Measurements from ENCODE around the gene PDZK1.
"Not testable (repeated sequence)": the region's sequence is repeated elsewhere in the genome, so short reads cannot be mapped to it uniquely, and the experiment has no call there.

PDZK1 gene

DNA sequence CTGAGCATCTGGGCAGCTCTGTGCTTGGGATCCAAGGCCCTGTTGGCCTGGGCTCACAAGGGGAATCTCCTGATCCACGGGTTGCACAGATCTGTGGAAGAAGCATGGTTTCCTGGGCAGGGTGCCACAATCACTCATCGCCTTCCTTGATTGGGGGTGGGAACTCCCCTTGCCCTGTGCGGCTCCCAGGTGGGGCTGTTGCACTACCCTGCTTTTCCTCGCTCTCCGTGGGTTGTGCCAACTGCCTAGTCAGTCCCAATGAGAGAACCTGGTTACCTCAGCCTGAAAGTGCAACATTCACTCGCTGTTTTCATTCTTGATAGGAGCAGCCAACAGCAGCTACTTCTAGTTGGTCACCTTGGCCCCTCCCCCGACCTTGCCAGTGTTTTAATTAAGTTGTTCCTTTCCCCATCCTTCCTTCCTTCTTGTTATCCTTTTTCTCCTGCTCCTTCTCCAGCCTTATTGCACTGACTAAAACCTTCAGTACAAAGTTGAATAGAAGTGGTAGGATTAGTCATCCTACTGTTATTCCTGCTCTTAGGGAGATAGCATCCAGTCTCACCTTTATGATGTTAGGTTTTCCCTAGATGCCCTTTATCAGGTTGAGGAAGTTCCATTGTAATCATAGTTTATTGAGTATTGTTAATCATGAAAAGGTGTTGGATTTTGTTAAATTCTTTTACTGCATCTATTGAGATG, 50.8 kb downstream of the PDZK1 start:
- not testable (repeated sequence) for DNase-seq (ENCODE audit: low read depth)

DNA sequence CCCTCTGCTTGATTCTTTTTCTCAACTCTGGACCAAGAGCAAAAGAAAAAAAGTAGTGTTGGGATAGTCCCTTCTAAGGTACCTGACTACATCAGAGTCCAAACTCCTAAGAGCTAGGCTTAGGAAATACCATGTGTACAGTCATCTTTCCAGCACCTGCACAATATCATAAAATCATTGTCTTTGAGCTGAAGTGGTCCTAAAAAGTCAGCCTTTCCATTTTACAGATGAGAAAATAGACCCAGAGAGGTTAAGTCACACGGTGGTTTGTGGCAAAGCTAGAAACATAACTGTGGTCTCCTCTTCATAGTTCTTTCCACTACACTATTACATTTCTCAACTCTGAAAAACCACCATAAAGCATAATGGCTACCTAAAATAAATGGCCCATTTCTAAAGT, 63.2 kb downstream of the PDZK1 start:
- not testable (repeated sequence) for DNase-seq (ENCODE audit: low read depth)

DNA sequence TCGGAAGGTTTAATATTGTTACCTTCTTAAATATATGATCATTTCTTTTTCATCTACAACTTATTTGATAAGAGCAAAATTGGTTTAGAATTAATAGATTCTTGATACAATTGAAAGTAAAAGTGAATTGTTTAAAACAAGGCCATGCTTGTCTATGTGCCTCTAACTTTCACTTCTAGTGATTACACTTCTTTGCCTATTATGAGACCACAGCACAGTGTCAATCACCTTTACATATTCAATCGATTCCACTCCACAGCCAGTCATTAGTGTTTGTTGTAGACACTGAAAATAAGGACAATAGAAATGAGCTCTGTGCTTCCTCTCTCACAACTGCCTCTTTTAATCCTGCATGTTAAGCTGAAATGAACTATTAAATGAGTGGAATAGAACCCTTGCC, 65.3 kb downstream of the PDZK1 start:
- DNase-seq (ENCODE audit: low read depth): not testable (repeated sequence)

DNA sequence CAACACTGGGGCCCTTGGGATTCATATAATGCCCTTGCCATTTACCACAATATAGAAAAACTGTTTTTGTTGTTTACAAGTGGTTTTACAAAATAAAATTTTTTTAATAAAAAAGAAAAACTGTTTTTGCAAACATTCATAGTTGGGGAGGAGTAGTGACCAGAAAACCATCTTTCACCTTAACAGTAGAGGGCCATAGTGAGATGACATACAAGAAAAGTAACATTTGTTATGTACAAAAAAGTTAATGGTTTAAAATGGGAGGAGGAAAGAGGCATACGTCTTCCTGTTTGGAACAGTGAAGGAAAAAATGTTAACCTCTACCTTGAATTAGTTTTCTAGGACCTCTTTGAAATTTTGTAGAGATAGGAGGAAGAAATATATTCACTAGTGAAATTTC, 70.9 kb downstream of the PDZK1 start:
- not testable (repeated sequence) for DNase-seq (ENCODE audit: low read depth)

DNA sequence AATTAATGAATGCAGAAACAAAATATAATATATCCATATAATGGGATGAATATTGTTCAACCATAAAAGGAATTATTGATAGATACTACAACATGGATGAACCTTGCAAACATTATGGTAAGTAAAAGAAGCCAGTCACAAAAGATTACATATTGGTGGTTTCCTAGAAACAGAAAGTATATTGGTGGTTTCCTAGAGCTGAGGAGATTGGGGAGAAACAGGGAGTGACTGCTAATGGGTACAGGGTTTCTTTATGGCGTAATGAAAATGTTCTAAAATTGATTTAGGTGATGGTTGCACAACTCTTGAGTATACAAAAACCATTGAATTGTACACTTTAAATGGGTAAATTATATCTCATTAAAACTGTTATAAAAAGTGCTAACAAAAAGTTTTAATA, 85.0 kb downstream of the PDZK1 start:
- DNase-seq (ENCODE audit: low read depth): not testable (repeated sequence)
